Liver (tissue), 3 donors: ENCODE measurements around the gene SNF8.

Experiments used
- CTCF ChIP-seq: fragments of 150-350 bp; IDR thresholded peaks from 2 replicates; pipeline ENCODE4 v1.5.1; 2017; ENCODE audit warnings: improper control_type of control experiment, low read depth, low read length; ENCODE audit not compliant: missing input control
- FOXA1 ChIP-seq: IDR thresholded peaks from 2 replicates; pipeline ENCODE4 v1.6.1; 2016; ENCODE audit warnings: antibody characterized with exemption
- GABPA ChIP-seq, 2 donors: IDR thresholded peaks in 1 of 2; conservative IDR thresholded peaks in 1 of 2; 2 replicates each; pipeline ENCODE4 v1.6.1; 2016; ENCODE audit warnings: antibody characterized with exemption in 2 of 2, mild to moderate bottlenecking in 1 of 2, moderate library complexity in 1 of 2
- HNF4G ChIP-seq: IDR thresholded peaks from 2 replicates; pipeline ENCODE4 v1.6.1; 2016; ENCODE audit warnings: antibody characterized with exemption
- MAX ChIP-seq: IDR thresholded peaks from 2 replicates; pipeline ENCODE4 v1.6.1; 2016; ENCODE audit warnings: antibody characterized with exemption
- SP1 ChIP-seq: IDR thresholded peaks from 2 replicates; pipeline ENCODE4 v1.6.1; 2018; ENCODE audit warnings: antibody characterized with exemption, mild to moderate bottlenecking
- TAF1 ChIP-seq: conservative IDR thresholded peaks from 2 replicates; pipeline ENCODE4 v1.6.1; 2016; ENCODE audit warnings: antibody characterized with exemption, mild to moderate bottlenecking
- YY1 ChIP-seq: IDR thresholded peaks from 2 replicates; pipeline ENCODE4 v1.6.1; 2016; ENCODE audit warnings: antibody characterized with exemption, mild to moderate bottlenecking
- donor health status: healthy.
- donor health status: healthy.

GRCh38 chr17:48894886-48895285 is 49.8 kb downstream of the SNF8 start:
- TF ChIP-seq CTCF (no peak), SP1 (no peak), FOXA1 (no peak), GABPA (IDR thresholded peaks at IDR 0.05 in 1 of 2, conservative IDR thresholded peaks at IDR 0.05 in 1 of 2) (no peak), HNF4G (no peak), TAF1 (no peak), YY1 (no peak), MAX (no peak)
